ENCODE data around the gene KMT2D. TPM values are rescaled to one million over a fixed set of nuclear protein-coding genes. Genes with fewer than 3 reads are reported as not detected.

KMT2D gene
- total RNA-seq, 4 donors from 2014 or later, result 29.4 to 67.9 (median 47.9) TPM

DNA sequence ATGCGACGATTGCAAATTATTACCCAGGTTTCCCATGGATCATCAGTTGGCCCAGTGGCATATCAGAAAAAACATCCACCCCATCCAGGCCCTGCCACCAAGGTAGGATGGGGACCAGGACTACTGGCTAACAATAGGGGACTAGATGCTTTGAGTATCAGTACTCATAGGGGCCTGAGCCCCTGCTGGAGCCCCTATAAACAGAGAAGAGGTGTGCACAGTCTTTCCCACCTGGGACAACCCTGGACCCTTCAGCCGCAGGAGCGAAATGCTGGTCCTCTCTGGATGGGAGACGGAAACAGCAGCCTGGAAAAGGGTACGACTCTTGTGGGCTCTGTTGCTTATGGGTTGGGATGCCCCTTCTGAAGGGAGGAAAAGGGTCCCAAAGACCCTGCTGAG lies 28.3 kb upstream of the KMT2D start:
- WGBS, 2 donors, result 28 to 80% methylated on average over 2 to 4 of the region's 6 CpGs
- no peaks in the 10 kb centered on the region for H3K9me3 ChIP-seq
- TF ChIP-seq, protein P1, sequence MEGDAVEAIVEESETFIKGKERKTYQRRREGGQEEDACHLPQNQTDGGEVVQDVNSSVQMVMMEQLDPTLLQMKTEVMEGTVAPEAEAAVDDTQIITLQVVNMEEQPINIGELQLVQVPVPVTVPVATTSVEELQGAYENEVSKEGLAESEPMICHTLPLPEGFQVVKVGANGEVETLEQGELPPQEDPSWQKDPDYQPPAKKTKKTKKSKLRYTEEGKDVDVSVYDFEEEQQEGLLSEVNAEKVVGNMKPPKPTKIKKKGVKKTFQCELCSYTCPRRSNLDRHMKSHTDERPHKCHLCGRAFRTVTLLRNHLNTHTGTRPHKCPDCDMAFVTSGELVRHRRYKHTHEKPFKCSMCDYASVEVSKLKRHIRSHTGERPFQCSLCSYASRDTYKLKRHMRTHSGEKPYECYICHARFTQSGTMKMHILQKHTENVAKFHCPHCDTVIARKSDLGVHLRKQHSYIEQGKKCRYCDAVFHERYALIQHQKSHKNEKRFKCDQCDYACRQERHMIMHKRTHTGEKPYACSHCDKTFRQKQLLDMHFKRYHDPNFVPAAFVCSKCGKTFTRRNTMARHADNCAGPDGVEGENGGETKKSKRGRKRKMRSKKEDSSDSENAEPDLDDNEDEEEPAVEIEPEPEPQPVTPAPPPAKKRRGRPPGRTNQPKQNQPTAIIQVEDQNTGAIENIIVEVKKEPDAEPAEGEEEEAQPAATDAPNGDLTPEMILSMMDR (IDR thresholded peaks at IDR 0.05), result no peak
- no peak for TF ChIP-seq POLR2A (IDR thresholded peaks at IDR 0.05)
- no peak overlapping the region for H3K4me3 ChIP-seq
- no peak for DNase-seq
- peaks cover 17 to 57% (median 33%) of the 10 kb centered on the region in 4 donors for H3K27me3 ChIP-seq
- H3K36me3 ChIP-seq, result no peaks in the 10 kb centered on the region
- no peak overlapping the region for H3K27ac ChIP-seq
- intact Hi-C loops (cut with DNase I), result no loop called here
- peaks cover 31 to 63% (median 53%) of the 10 kb centered on the region in 3 donors for H3K4me1 ChIP-seq

DNA sequence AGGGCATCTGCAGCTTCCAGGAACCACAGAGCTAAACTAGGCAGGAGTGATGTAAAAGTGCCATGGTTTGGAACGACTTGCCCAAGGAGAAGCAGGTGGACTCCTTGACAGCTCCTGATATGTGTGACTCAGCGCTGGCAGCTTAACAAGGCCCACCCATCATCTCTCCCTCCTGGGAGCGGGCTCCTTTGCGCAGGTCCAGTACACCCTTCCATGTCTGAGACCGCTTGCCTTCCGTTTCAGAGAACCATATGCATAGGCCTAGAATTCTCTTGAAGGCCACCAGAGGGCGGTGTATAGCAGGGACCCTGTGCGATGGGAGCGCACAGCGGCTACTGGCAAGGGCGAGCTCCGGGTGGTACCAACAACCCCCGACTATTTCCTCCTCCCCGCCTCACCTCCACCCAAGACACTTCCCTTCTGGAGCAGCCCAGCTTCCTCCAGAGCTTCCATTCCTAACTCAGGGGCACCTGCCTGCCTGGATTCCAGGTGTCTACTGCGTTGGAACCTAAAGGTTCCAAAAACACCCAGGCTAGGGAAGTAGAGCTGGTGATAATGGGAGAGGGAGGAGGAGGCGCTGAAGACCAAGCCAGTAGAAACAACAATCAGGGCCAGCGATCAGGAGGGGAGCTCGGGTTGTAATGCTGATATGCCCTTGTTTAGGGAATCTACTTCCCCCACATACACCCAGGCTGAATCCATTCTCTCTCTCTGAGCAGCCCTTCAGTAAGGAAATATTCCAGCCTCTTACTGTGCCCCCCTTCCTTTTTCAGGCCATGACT lies 27.7 kb upstream of the KMT2D start:
- Histone ChIP-seq H3K27me3 (peaks cover 15 to 51% (median 28%) of the 10 kb centered on the region in 4 donors), H3K9me3 (no peaks in the 10 kb centered on the region), H3K36me3 (no peaks in the 10 kb centered on the region), H3K4me3 (peak overlapping the region in 2 of 4 donors; percentile 11 to 49), H3K27ac (peak overlapping the region in 2 of 4 donors; percentile 2 to 22), H3K4me1 (peaks cover 27 to 57% (median 48%) of the 10 kb centered on the region in 3 donors)
- DNase-seq, result no peak
- WGBS, 2 donors, result 5 to 6% methylated on average over 10 to 15 of the region's 18 CpGs
- intact Hi-C loops (cut with DNase I), result no loop called here
- no peak for TF ChIP-seq POLR2A (IDR thresholded peaks at IDR 0.05)
- TF ChIP-seq, protein P1 (IDR thresholded peaks at IDR 0.05), result peak; percentile 82 to 87 (median 84)

DNA sequence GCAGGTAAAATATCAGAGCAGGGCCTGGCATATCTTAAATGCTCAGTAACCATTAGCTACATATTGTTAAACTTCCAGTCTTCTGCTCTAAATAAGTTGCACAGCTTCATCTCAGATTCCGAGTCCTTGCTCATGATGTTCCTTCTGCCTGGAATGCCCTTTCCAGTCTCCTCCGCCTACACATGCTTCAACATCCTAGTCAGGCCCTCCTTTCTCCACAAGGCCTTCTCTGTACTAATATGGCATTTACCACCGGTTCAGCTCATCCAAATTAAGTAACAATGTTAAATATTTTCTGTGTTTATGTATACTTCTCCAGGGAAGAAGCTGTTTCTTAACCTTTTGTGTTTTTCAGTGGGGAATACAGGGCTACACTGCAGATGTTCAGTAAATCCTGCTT lies 25.5 kb upstream of the KMT2D start:
- Histone ChIP-seq H3K9me3 (no peaks in the 10 kb centered on the region), H3K4me1 (peaks cover 14 to 36% (median 30%) of the 10 kb centered on the region in 3 donors), H3K4me3 (no peak overlapping the region), H3K27ac (peak overlapping the region in 1 of 4 donors; percentile 42), H3K27me3 (peaks cover 13 to 29% (median 15%) of the 10 kb centered on the region in 4 donors), H3K36me3 (no peaks in the 10 kb centered on the region)
- DNase-seq, result no peak
- WGBS, 2 donors, result 63 to 64% methylated on average over 3 of the region's 3 CpGs
- TF ChIP-seq POLR2A (IDR thresholded peaks at IDR 0.05), result no peak
- TF ChIP-seq, protein P1 (IDR thresholded peaks at IDR 0.05), result no peak
- intact Hi-C loops (cut with DNase I), result no loop called here

DNA sequence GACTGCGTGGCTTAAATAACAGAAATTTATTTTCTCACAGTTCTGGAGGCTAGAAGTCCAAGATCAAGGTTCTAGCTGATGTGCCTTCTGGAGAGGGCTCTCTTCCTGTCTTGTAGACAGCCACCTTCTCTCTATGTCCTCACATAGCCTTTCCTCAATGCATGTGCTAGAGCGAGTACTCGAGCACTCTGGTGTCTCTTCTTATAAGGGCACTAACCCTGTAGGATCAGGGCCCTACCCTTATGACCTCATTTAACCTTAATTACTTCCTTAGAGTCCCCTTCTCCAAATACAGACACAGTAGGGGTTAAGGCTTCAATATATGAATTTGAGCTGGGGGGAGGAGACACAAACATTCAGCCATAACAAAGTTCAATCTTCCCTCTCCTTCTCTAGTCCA lies 23.8 kb upstream of the KMT2D start:
- H3K4me3 ChIP-seq, result no peak overlapping the region
- H3K4me1 ChIP-seq, result peaks cover 4 to 19% (median 13%) of the 10 kb centered on the region in 3 donors
- intact Hi-C loops (cut with DNase I), result no loop called here
- WGBS, 2 donors, result 92 to 93% methylated on average over 3 of the region's 3 CpGs
- peaks cover under 1 to 12% (median 7%) of the 10 kb centered on the region in 4 donors for H3K27me3 ChIP-seq
- no peak for DNase-seq
- TF ChIP-seq, protein P1 (IDR thresholded peaks at IDR 0.05), result no peak
- no peak for TF ChIP-seq POLR2A (IDR thresholded peaks at IDR 0.05)
- no peaks in the 10 kb centered on the region for H3K36me3 ChIP-seq
- H3K27ac ChIP-seq, result no peak overlapping the region
- H3K9me3 ChIP-seq, result no peaks in the 10 kb centered on the region

DNA sequence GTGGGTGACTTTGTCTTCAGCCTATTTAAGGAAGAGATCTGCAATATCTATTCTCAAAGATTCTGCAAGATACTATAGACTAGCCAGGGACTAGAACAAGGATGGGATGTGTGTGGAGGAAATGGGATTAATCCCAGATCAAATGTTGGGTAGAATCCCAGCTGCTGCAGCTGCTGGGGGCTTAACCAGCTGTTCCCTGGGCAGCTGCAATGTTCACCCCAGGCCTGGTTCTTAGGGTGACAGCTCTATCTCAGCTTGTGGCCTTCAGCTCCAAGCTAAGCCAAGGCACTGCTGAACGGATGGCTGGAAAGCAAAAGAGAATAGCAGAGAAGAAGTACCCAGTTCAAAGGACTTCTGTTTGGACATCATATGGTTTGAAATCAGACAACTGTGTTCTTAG lies 19.2 kb upstream of the KMT2D start:
- intact Hi-C loops (cut with DNase I), result no loop called here
- H3K36me3 ChIP-seq, result no peaks in the 10 kb centered on the region
- no peaks in the 10 kb centered on the region for H3K9me3 ChIP-seq
- H3K27me3 ChIP-seq, result no peaks in the 10 kb centered on the region
- no peaks in the 10 kb centered on the region for H3K4me1 ChIP-seq
- no peak for DNase-seq
- no peak overlapping the region for H3K27ac ChIP-seq
- TF ChIP-seq, protein P1 (IDR thresholded peaks at IDR 0.05), result no peak
- no peak for TF ChIP-seq POLR2A (IDR thresholded peaks at IDR 0.05)
- H3K4me3 ChIP-seq, result no peak overlapping the region
- whole genome bisulfite sequencing, 2 donors, result 73 to 80% methylated on average over 1 of the region's 1 CpG
